GM18505 (cell line): Measurements from ENCODE around the gene SPACA9.

Experiments used
- ATAC-seq: cut with Tn5 transposase; IDR thresholded peaks from one replicate; pipeline ENCODE4 v1.9.1; 2021; ENCODE audit not compliant: unreplicated experiment
- POLR2A ChIP-seq: IDR thresholded peaks from 4 replicates; pipeline ENCODE4 v1.6.1; 2011; ENCODE audit warnings: borderline replicate concordance; ENCODE audit not compliant: insufficient read depth, insufficient read length; ENCODE audit errors: extremely low read depth

Gene SPACA9

GRCh38 chr9:132894346-132894745, 15.6 kb downstream of the SPACA9 start:
- no peak for ATAC-seq
- TF ChIP-seq POLR2A, result no peak

DNA sequence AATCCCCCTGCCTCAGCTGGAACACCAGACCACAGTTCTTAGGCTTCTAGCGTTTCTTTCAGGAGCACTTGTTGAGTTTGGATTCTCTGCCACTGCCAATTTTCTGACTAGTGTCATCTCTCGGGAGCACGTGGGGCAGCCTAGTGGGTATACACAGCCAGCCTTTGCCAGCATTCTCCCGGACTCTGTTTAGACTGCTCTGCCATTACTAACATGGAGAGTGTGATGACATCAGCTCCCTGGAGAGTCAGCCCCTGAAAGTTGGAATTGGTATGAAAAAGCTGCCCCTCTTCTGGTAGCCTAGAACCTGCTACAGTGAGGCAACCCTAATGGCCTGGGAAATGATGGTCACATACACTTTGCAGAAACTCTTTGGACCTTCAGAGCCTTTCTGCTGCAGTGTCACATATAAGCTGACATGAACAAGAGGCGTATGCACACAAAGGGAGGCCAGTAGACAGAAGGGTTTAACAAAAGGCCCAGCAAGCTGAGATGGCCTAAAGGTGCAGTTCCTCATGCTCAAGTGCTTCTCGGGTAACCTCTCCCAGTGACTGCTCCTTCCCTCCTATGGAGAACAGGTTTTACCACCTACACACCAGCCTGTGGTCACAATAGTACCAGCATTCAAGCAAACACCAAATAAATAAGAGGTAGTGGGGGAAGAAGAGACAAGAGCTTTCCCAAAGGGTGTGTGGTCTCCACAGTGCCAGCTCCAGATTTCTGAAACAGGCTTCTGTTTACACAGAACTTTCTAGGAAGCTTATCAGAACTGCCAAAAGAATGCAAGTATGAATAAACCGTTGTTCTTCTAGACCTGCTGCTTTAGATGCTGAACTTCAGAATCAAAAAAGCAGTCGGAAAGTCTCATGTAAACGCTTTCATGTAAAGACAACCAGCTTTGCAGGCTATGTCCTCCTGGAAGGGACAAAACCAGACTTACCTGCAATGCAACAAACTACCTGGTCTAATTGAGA, 16.5 kb downstream of the SPACA9 start:
- no peak for TF ChIP-seq POLR2A

DNA sequence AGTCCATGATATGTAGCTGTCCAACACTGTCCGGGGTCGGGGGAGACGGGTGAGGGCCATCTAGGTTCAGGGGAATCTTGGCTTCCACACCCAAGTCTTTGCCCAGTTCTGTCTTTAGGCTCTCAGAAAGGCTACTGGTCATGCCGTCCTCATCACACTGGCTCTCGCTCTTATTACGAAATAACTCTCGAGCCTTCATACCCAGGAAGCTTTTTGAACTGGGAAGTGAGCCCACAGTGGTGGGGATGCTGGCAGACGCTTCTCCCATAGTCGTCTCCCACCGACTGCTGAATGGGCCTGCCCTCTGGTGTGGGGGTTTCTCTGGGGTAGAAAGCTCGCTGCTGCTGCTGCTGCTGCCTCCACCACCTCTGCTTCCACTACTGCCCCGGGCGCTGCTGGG, 17.6 kb downstream of the SPACA9 start:
- TF ChIP-seq POLR2A, result no peak

More for the DNA sequence above, 16.5 kb downstream of the SPACA9 start:
- no peak for ATAC-seq

DNA sequence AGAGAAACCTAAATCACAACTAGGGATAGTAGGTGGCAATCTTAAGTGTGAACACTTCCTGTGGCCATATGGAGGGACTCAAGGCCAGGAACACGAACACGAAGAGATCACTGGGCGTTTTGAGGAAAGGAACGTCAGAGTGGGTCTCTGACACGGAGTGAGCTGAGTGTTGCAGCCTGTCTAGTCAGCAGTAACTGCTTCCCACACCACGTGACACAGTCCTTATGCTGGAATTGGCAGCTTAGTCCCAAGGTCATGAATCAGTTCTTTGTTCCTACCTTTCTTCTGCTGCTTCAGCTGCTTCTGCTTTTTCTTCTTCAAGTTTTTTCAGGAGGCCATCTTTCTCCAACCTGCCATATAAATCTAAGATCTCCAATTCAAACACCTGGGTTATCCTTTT, 18.2 kb downstream of the SPACA9 start:
- TF ChIP-seq POLR2A, result no peak
- ATAC-seq, result no peak

More for the DNA sequence above, 17.6 kb downstream of the SPACA9 start:
- ATAC-seq, result no peak

DNA sequence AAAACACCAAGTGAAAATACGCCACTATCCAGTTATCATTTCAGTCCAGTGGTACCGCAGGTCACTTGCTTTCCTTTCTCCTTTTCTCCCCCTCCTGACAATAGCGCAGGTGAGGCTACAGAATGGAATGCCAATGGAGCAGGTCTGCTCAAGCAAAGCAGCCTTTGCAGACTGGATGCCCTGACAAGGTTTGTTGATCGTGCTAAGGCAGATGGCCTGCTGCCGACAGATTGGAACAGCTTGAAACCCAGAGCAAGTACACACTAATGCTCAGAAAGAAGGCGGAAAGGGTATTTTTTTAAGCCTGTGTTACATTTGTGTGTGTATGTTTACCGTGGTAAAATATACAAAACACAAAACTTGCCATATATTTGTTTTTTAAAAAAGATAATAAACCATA, 19.4 kb downstream of the SPACA9 start:
- TF ChIP-seq POLR2A, result no peak
- no peak for ATAC-seq

DNA sequence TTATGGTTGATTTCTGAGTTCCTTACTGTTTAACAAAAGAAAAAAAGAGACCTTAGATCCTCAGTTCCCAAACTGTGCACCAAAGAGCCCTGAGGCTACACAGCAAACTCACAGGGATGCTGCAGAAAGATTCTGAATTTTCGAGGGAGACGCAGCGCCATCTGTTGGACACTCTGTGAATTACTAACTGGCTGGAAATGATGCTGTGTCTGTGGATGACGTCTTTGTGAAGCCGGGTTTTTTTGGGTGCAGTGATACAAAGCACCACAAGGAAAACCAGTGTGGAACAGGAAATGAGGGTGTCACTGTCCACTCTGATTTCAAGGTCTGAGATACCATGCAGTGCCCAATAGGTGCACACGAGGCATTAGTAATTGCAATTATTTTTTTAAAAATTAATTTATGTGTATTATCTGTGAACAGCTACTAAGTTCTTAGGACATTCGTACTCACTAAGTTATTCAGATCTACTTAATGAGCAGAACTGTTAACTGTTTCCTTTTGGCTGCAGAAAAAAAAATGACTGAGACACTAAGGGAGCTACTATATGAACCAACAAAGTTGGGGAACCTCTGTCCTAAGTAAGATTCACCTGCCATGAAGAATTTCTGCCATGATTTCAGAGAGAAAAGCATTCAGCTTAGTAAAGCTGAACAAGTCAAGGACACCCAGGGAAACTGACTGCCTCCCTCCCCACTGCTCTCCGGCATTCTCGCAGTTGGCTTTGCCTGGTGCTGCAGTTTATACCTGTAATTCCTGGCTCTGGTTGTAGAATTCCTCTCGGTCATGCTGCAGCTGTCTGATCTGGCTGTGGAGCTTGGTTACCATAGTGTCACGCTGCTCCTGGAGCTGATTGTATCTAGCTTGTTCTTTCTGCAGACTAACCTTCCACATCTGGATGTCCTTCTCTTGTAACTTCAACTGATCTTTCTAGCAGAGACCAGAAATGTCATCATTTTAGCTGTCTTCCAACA, 23.4 kb downstream of the SPACA9 start:
- TF ChIP-seq POLR2A, result no peak
- ATAC-seq, result no peak

- ATAC-seq, result no peak
- TF ChIP-seq POLR2A, result no peak
These were observed 25.1 kb downstream of the SPACA9 start for GRCh38 chr9:132903574-132904492.

- ATAC-seq, result no peak
- TF ChIP-seq POLR2A, result no peak
These were observed 27.0 kb downstream of the SPACA9 start for GRCh38 chr9:132905726-132906125.

- no peak for TF ChIP-seq POLR2A
- ATAC-seq, result no peak
These were observed 29.9 kb downstream of the SPACA9 start for GRCh38 chr9:132908635-132909034.

DNA sequence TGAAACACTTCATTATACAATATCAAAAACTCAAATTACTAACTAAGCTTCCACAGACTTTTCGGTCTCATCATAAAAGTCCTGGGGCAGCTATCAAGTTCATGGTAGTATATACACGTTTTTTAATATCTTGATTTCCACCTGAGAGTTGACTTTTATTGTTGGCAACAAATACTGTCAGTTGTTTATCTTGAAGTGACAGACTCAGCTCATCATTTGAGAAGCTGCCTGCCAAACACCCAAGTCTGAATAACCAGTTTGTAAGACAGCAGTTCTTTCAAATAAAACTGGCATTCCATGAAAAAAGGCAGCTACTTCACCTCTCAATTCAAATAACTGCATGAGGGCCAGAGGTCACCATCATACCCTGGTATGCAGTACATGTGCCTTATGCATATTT, 30.6 kb downstream of the SPACA9 start:
- ATAC-seq, result no peak
- no peak for TF ChIP-seq POLR2A

DNA sequence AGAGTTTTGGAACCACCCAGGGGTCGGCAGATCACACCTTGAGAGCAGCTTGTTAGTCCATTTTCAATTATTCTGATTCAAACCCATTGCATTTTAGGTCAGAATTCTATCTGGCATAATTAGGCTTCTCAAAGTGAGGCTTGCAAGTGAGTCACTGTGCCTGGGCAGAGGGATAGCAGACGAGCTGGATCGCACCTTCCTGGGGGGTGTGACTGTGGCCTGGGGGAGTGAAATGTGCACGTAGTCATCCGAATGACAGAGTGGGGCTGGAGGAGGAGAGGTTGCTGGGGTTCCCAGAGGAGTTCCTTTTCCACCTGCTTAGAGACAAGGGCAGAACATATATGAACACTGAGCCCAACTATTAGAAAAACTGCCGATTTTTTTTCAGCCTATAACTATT, 31.7 kb downstream of the SPACA9 start:
- no peak for TF ChIP-seq POLR2A
- no peak for ATAC-seq

- no peak for TF ChIP-seq POLR2A
- no peak for ATAC-seq
These were observed 33.4 kb downstream of the SPACA9 start for GRCh38 chr9:132912131-132912530.
